ENCODE data around the gene PICK1. TPM values are rescaled to one million over a fixed set of nuclear protein-coding genes. Genes with fewer than 3 reads are reported as not detected.

PICK1 gene
- total and polyA plus RNA-seq, 2 of the 4 experiments (the other 2 are of a cell fraction), result 16.5 to 21.0 TPM

DNA sequence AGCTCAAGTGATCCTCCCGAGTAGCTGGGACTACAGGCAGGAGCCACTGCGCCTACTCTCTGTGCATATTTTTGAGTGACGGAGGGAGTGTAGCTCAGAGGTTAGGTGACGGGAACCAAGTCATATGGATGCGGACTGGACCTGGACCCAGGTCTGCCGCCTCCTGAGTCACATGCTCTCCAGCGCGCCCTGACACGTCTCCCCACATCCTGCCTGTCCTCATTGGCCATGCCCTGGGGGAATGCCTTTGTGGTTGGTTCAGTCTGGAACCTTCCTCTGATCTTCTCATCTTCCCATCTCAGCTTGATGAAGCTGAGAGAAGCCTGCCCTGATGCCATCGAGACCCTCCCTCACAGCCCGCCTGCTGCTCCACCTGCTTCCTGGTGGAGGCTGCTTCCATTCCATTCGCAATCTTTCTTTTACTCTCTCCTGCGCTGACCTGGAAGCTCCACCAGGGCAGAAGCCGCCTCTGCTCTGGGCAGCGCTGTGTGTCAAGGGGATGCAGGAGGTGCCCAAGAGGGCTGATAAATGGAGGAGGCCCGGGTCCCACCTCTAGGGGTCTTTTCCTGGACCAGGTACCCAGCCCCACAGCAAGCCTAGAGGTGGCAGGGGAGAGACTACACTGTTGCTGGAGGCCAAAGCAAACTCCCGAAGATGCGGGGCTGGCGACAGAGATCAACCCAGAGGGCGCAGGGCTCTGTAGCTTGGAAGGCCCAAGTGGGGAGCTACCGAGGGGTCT is 67.2 kb downstream of the PICK1 start:
- Histone ChIP-seq H3K4me3 (ENCODE audit: insufficient read depth, low read depth, low read length) (no peak overlapping the region), H3K36me3 (ENCODE audit: control insufficient read depth, insufficient read depth, low read length) (no peaks in the 10 kb centered on the region), H4K8ac (ENCODE audit: low read depth in 2 of 2, low read length in 2 of 2) (no peak overlapping the region), H2AK9ac (replicated peaks; ENCODE audit: low read depth, low read length, poor library complexity) (no peak overlapping the region), H2BK120ac (ENCODE audit: low read depth, low read length) (no peak overlapping the region), H3K4me1 (ENCODE audit: control insufficient read depth, insufficient read depth, low read length) (no peaks in the 10 kb centered on the region), H3K23ac (ENCODE audit: low read depth, low read length) (no peak overlapping the region), H2BK20ac (ENCODE audit: low read depth, low read length) (no peak overlapping the region), H4K91ac (ENCODE audit: insufficient read depth, low read depth, low read length) (no peak overlapping the region), H2AK5ac (ENCODE audit: low read depth, low read length) (no peak overlapping the region), H3K79me1 (ENCODE audit: low read depth in 1 of 2, low read length in 2 of 2) (no peaks in the 10 kb centered on the region), H4K20me1 (ENCODE audit: insufficient read depth, low read length) (no peaks in the 10 kb centered on the region), H2BK15ac (ENCODE audit: low read depth, low read length) (no peak overlapping the region), H3K18ac (ENCODE audit: low read depth, low read length) (no peak overlapping the region), H3K9me3 (ENCODE audit: control insufficient read depth, insufficient read depth, low read length) (no peaks in the 10 kb centered on the region), H2AFZ (replicated peaks; ENCODE audit: low read length, poor library complexity) (no peak overlapping the region), H3K9me1 (ENCODE audit: insufficient read depth, low read length) (peaks cover 4% of the 10 kb centered on the region), H3K4me2 (ENCODE audit: low read depth, low read length) (no peak overlapping the region), H3K27ac (ENCODE audit: insufficient read depth, low read length) (no peak overlapping the region), H3K14ac (replicated peaks; ENCODE audit: low read depth, low read length) (no peak overlapping the region), H3K9ac (ENCODE audit: low read depth, low read length) (no peak overlapping the region), H2BK5ac (ENCODE audit: low read depth, low read length, poor library complexity, severe bottlenecking) (no peak overlapping the region), H3K4ac (ENCODE audit: low read depth, low read length) (no peak overlapping the region), H3K56ac (ENCODE audit: extremely low read depth, insufficient read depth, low read length) (no peak overlapping the region), H4K5ac (ENCODE audit: low read depth, low read length) (no peak overlapping the region), H3K27me3 (ENCODE audit: control insufficient read depth, insufficient read depth, low read length) (peaks cover 3% of the 10 kb centered on the region; the same call in 1 of the 2 replicates)
- ChIA-PET POLR2A (ENCODE audit: unreplicated experiment) (no interaction called here), CTCF (interaction anchor here (0.6 kb wide), 2 partner anchors 15 to 89 kb away, joined by 3 read pairs; no protein-coding TSS in a partner anchor)
- ATAC-seq (ENCODE audit: low read depth), result no peak
- 90% methylated on average over 7 of the region's 21 CpGs; no CpG with 5 or more reads in 1 of the 2 experiments for WGBS, 2 experiments (ENCODE audit: extremely low coverage in 2 of 2, insufficient read length in 1 of 2)
- TF ChIP-seq MAZ (IDR thresholded peaks at IDR 0.05; ENCODE audit: borderline replicate concordance, low read depth, low read length), result no peak
- no peak for TF ChIP-seq POLR2A (IDR thresholded peaks at IDR 0.05; ENCODE audit: low read depth, low read length)
- TF ChIP-seq NFE2L2 (IDR thresholded peaks at IDR 0.05; ENCODE audit: low read depth, low read length), result no peak
- TF ChIP-seq BHLHE40 (IDR thresholded peaks at IDR 0.05; ENCODE audit: low read depth, low read length), result no peak
- TF ChIP-seq FOS (IDR thresholded peaks at IDR 0.05; ENCODE audit: low read depth, low read length), result no peak
- TF ChIP-seq CEBPB (IDR thresholded peaks at IDR 0.05; ENCODE audit: low read depth, low read length), result no peak
- no peak for TF ChIP-seq MAFK (IDR thresholded peaks at IDR 0.05; ENCODE audit: low read depth, low read length)
- no peak for TF ChIP-seq CHD1 (IDR thresholded peaks at IDR 0.05; ENCODE audit: low read depth, low read length)
- no peak for TF ChIP-seq RAD21 (IDR thresholded peaks at IDR 0.05; ENCODE audit: low read length)
- TF ChIP-seq RCOR1 (IDR thresholded peaks at IDR 0.05; ENCODE audit: insufficient replicate concordance, low read length), result no peak
- no peak for TF ChIP-seq MXI1 (IDR thresholded peaks at IDR 0.05; ENCODE audit: borderline replicate concordance, low read depth, low read length)
- TF ChIP-seq CTCF (conservative IDR thresholded peaks at IDR 0.05; ENCODE audit: low read depth, low read length), result no peak
- no peak for TF ChIP-seq SMC3 (IDR thresholded peaks at IDR 0.05; ENCODE audit: low read depth, low read length)
- no peak for DNase-seq
- BruUV-seq (replicated peaks), result no TSS peak
- dilution Hi-C loops (cut with HindIII; ENCODE audit: low sequenced_read_pairs, unreplicated experiment), result no loop called here
- intact Hi-C loops (cut with micrococcal nuclease), result no loop called here
- in situ Hi-C loops (cut with MboI; ENCODE audit: low sequenced_read_pairs), result no loop called here

Measured in IMR-90 (cell line).